ENCODE measurements around the gene TTC27. TPM values are rescaled to one million over a fixed set of nuclear protein-coding genes. Genes with fewer than 3 reads are reported as not detected.
"Not testable (repeated sequence)": the region's sequence is repeated elsewhere in the genome, so short reads cannot be mapped to it uniquely, and the experiment has no call there.

Gene TTC27
- polyA plus RNA-seq, 3 donors = 8.4 to 9.0 (median 8.4) TPM

- no peak overlapping the region for H3K27ac ChIP-seq (ENCODE audit: low read depth, low read length)
- 75 to 97% (median 92%) methylated on average over 3 of the region's 3 CpGs for WGBS, 3 donors
Measured at GRCh38 chr2:32743480-32744236, 115.8 kb downstream of the TTC27 start.

GRCh38 chr2:32745191-32745590, 117.3 kb downstream of the TTC27 start:
- H3K27ac ChIP-seq (ENCODE audit: low read depth, low read length) = no peak overlapping the region
- 64 to 87% (median 76%) methylated on average over 2 of the region's 2 CpGs for WGBS, 3 donors

DNA sequence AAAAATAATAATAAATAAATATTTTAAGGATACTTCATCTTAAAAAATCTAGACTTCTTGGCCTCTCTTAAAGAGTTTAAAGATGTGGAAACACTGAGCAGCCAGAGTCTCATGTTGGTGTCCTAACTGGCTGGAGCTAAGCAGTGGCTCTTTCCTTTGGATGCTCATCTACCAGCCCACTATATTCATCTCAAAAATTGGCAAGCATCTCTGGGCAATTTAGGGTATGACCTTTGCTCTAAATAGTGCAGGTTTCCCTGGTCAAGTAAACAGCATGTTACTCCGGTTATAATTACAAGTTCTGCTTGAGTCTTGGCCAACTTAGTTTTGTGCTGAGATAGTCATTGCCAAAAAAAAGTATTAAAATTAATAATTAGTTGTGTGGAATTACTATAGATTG, 117.8 kb downstream of the TTC27 start:
- WGBS, 3 donors = 19 to 55% (median 47%) methylated on average over 1 of the region's 1 CpG
- H3K27ac ChIP-seq (ENCODE audit: low read depth, low read length) = no peak overlapping the region

DNA sequence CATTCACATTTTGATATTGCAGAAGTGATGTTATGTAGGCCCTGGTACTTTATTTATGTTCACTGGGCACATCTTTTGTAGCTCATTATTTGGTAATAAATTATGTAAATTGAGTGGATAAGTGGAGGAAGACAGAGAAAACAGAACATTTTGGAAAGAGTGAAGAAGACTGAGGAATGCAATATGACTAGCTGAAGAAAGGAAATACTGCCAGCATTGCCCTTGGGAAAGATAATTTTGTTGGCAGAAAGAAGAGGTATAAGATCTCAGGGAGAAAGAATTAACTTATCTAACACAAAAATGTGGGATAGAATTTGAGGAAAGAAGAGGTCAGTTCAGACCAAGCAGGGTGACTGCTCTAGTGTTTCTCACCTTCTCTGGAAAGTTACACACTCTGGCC, 118.8 kb downstream of the TTC27 start:
- no peak overlapping the region for H3K27ac ChIP-seq (ENCODE audit: low read depth, low read length)

- 98 to 100% (median 99%) methylated on average over 1 of the region's 1 CpG for WGBS, 3 donors
- no peak overlapping the region for H3K27ac ChIP-seq (ENCODE audit: low read depth, low read length)
Measured at GRCh38 chr2:32748158-32748557, 120.3 kb downstream of the TTC27 start.

GRCh38 chr2:32750880-32751279, 123.0 kb downstream of the TTC27 start:
- no peak overlapping the region for H3K27ac ChIP-seq (ENCODE audit: low read depth, low read length)

GRCh38 chr2:32752205-32752604, 124.4 kb downstream of the TTC27 start:
- no peak overlapping the region for H3K27ac ChIP-seq (ENCODE audit: low read depth, low read length)
- WGBS, 3 donors = 54 to 86% (median 69%) methylated on average over 2 of the region's 2 CpGs

- H3K27ac ChIP-seq (ENCODE audit: low read depth, low read length) = no peak overlapping the region
- 97 to 98% (median 97%) methylated on average over 5 of the region's 5 CpGs for WGBS, 3 donors
Measured at GRCh38 chr2:32752952-32753351, 125.1 kb downstream of the TTC27 start.

- not testable (repeated sequence) for H3K27ac ChIP-seq (ENCODE audit: low read depth, low read length)
- 89 to 98% (median 91%) methylated on average over 14 to 30 of the region's 31 CpGs for WGBS, 3 donors
Measured at GRCh38 chr2:32754676-32755075, 126.8 kb downstream of the TTC27 start.

GRCh38 chr2:32755666-32756065, 127.8 kb downstream of the TTC27 start:
- 71 to 97% (median 83%) methylated on average over 1 of the region's 1 CpG for WGBS, 3 donors
- H3K27ac ChIP-seq (ENCODE audit: low read depth, low read length) = no peak overlapping the region

DNA sequence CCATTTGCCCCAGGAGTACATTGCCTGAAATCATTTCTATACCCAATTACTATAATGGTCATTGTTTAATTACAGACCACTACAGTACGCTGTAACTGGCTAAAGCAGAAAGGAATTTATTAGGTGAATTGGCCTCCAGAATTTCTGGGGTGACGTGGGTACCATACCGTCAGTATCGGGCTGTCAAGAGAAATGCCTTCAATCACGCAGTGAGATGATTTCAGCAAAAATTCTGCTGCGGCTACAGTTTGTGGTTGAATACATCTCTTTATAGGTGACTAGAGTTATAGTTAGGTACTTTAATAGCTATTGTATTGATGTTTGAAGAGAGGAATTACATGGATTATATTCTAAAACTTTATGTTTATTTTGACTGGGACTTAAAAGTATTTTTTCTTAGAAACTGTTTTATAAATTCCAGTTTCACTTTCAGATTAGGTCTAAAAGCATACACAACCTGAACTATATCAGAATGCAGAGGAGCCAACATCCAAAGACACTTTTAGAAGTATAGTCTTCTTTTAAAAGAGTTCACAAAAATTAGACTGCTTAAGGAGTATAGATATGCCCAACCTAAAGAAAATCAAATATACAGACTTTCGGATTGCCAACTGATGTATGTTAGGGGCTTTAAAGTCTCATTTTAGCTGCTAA, 128.4 kb downstream of the TTC27 start:
- no peak overlapping the region for H3K27ac ChIP-seq (ENCODE audit: low read depth, low read length)

GRCh38 chr2:32758232-32758631, 130.4 kb downstream of the TTC27 start:
- H3K27ac ChIP-seq (ENCODE audit: low read depth, low read length) = no peak overlapping the region
- 69 to 88% (median 84%) methylated on average over 11 of the region's 11 CpGs for WGBS, 3 donors

More for the DNA sequence above, 128.4 kb downstream of the TTC27 start:
- WGBS, 3 donors = 69 to 94% (median 77%) methylated on average over 7 of the region's 7 CpGs

DNA sequence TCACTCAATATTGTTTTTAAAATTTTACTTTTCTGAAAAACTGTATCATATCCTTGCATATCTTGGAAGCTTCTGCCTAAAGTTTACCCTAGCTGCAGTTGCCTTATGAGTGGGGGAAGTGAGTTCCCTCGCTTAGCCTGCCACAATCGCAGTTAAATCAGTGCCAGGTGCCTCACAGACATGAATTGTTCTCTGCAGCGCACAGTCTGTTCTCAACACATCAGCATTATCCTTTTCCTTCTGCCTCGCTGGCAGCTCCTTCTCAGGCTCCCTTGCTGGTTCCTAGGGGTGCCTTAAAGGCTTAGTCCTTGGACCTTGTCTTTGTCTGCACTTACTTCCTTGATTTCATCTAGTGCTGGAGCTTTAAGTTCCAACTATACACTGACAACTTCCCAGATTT, 132.8 kb downstream of the TTC27 start:
- WGBS, 3 donors = 96 to 100% (median 99%) methylated on average over 4 of the region's 4 CpGs
- no peak overlapping the region for H3K27ac ChIP-seq (ENCODE audit: low read depth, low read length)

- 67 to 91% (median 86%) methylated on average over 1 of the region's 1 CpG for WGBS, 3 donors
- H3K27ac ChIP-seq (ENCODE audit: low read depth, low read length) = no peak overlapping the region
Measured at GRCh38 chr2:32768387-32769174, 140.7 kb downstream of the TTC27 start.

DNA sequence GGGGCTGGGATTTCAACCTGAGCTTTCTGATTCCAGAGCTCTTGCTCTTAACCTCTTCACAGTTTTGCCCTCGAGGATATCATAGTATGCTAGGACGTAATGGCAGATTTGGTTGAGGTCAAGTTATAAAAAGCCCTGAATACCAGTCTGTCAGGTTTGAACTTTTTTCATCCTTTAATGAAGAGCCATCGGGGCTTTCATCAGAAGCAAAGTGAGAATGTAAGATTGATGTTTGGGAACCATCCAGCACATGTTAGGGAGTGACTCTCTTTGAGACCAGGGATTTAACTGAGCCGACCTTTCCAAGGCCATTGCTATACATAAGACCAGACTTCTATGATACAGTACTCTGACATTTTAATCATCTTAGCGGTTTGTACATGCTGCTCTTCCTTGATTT, 142.5 kb downstream of the TTC27 start:
- H3K27ac ChIP-seq (ENCODE audit: low read depth, low read length) = no peak overlapping the region
- WGBS, 3 donors = 76 to 91% (median 85%) methylated on average over 5 of the region's 5 CpGs

- H3K27ac ChIP-seq (ENCODE audit: low read depth, low read length) = no peak overlapping the region
Measured at GRCh38 chr2:32772638-32773447, 145.0 kb downstream of the TTC27 start.

DNA sequence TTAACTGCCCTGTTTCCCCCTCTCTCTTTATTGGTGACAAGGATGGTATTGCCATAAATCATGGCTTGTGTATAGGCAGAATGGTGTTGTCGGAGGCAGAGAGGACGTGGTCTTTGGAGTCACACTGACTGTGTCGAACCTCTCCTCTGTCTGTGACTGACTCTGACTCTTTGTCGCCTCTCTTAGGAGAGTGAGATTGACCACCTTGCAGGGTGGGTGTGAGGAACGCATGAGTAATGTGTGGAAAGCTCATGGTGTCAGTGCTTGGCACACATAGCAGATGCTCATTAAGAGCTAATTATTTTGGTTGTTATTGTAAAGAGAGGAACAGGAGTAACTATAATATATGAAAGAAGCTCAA, 145.6 kb downstream of the TTC27 start:
- H3K27ac ChIP-seq (ENCODE audit: low read depth, low read length) = no peak overlapping the region
- 92 to 94% (median 94%) methylated on average over 5 of the region's 5 CpGs for WGBS, 3 donors

More at GRCh38 chr2:32772638-32773447, 145.0 kb downstream of the TTC27 start:
- WGBS, 3 donors = 60 to 71% (median 69%) methylated on average over 6 of the region's 6 CpGs

DNA sequence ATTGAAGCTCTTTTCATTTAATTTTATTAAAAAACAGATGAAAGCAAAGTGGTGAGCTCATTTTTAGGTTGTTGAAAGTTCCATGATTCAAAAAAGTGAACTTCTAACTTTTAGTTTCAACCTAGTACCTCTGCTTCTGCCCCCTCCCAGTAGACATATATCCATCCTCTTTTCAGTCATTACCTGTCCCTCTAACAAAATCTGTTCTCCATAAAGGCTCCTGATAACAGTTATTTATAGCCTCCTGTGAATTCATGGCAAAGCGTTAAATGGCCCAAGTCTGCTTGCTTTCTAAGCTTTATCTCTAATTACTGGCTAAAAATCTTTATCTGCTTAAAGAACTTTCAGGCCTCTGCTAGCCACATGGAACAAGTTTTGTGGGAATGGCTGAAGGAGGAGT, 148.1 kb downstream of the TTC27 start:
- H3K27ac ChIP-seq (ENCODE audit: low read depth, low read length) = no peak overlapping the region
- WGBS, 3 donors = 57 to 92% (median 82%) methylated on average over 1 of the region's 1 CpG

- WGBS, 3 donors = 93 to 96% (median 95%) methylated on average over 6 of the region's 6 CpGs
- H3K27ac ChIP-seq (ENCODE audit: low read depth, low read length) = no peak overlapping the region
Measured at GRCh38 chr2:32777714-32778113, 149.9 kb downstream of the TTC27 start.
